Ureter (tissue), 1 donor: ENCODE data around the gene FSD1. TPM values are rescaled to one million over a fixed set of nuclear protein-coding genes. Genes with fewer than 3 reads are reported as not detected.

Source experiments
- total RNA-seq: library from RNA; stranded (reverse); gene quantifications from one replicate; pipeline ENCODE4 v1.2.4, GENCODE V29; 2023
- donor health status: DM: yes; HTN: yes; CAD: no.

The FSD1 gene
- total RNA-seq, 1 donor from 2014 or later: not detected

Other genes starting within 250 kb of the FSD1 start
- gene ZBTB7A, start 237.7 kb upstream of the FSD1 start, total RNA-seq: 63.8 TPM
- 103 TPM for gene MAP2K2, start 180.5 kb upstream of the FSD1 start, total RNA-seq
- gene CREB3L3, start 151.0 kb upstream of the FSD1 start, total RNA-seq: not detected
- 23.9 TPM for gene SIRT6, start 122.0 kb upstream of the FSD1 start, total RNA-seq
- 2.7 TPM for gene ANKRD24, start 121.9 kb upstream of the FSD1 start, total RNA-seq
- 1.5 TPM for gene EBI3, start 75.1 kb upstream of the FSD1 start, total RNA-seq
- gene YJU2, start 57.5 kb upstream of the FSD1 start, total RNA-seq: 22.2 TPM
- not detected for gene SHD, start 25.3 kb upstream of the FSD1 start, total RNA-seq
- 1.2 TPM for gene TMIGD2, start 2.2 kb upstream of the FSD1 start, total RNA-seq
- 66.8 TPM for gene STAP2, start 34.2 kb downstream of the FSD1 start, total RNA-seq
- gene MPND, start 39.0 kb downstream of the FSD1 start, total RNA-seq: 30.6 TPM
- 78.5 TPM for gene SH3GL1, start 95.9 kb downstream of the FSD1 start, total RNA-seq
- 23.0 TPM for gene CHAF1A, start 98.0 kb downstream of the FSD1 start, total RNA-seq
- gene UBXN6, start 153.2 kb downstream of the FSD1 start, total RNA-seq: 107 TPM
- gene HDGFL2, start 167.7 kb downstream of the FSD1 start, total RNA-seq: 45.9 TPM
- 27.1 TPM for gene PLIN4, start 213.9 kb downstream of the FSD1 start, total RNA-seq
- gene PLIN5, start 230.6 kb downstream of the FSD1 start, total RNA-seq: 30.3 TPM
- gene LRG1, start 235.4 kb downstream of the FSD1 start, total RNA-seq: 19.4 TPM